ENCODE measurements around the gene SLC25A34. TPM values are rescaled to one million over a fixed set of nuclear protein-coding genes. Genes with fewer than 3 reads are reported as not detected.
"Not testable (repeated sequence)": the region's sequence is repeated elsewhere in the genome, so short reads cannot be mapped to it uniquely, and the experiment has no call there.

The SLC25A34 gene
- total RNA-seq: 1 to 10 TPM in 1 of 2 donors, under 1 TPM in 1; 0.23 to 1.9 TPM

GRCh38 chr1:15736038-15736891 is at the start of gene SLC25A34:
TSS of gene SLC25A34 (plus strand) at chr1:15736258. CDS start at chr1:15736486, 228 bp downstream.
- Mint-ChIP-seq H3K36me3 (no peaks in the 10 kb centered on the region), H3K27ac (peak within 1 kb of the TSS in 1 of 2 donors; percentile 26), H3K9me3 (no peaks in the 10 kb centered on the region)
- ATAC-seq (no peak), DNase-seq (ENCODE audit: low spot score in 2 of 2) (no peak)

- H3K27ac Mint-ChIP-seq: peak overlapping the region in 1 of 2 donors; percentile 28
- DNase-seq (ENCODE audit: low spot score in 2 of 2): no peak
- H3K9me3 Mint-ChIP-seq: no peaks in the 10 kb centered on the region
- ATAC-seq: no peak
- H3K36me3 Mint-ChIP-seq: peaks cover 0 to 16% of the 10 kb centered on the region in 2 donors
These were observed 48.6 kb upstream of the SLC25A34 start for GRCh38 chr1:15687446-15687845.

GRCh38 chr1:15690317-15690716 is 45.7 kb upstream of the SLC25A34 start:
- Mint-ChIP-seq H3K36me3 (peaks cover 0 to 22% of the 10 kb centered on the region in 2 donors), H3K27ac (no peak overlapping the region), H3K9me3 (no peaks in the 10 kb centered on the region)
- DNase-seq (ENCODE audit: low spot score in 2 of 2) (no peak), ATAC-seq (no peak)

- no peaks in the 10 kb centered on the region for H3K9me3 Mint-ChIP-seq
- H3K27ac Mint-ChIP-seq: peak overlapping the region in 1 of 2 donors; percentile 50
- no peak for DNase-seq (ENCODE audit: low spot score in 2 of 2)
- no peak for ATAC-seq
- peaks cover 0 to 22% of the 10 kb centered on the region in 2 donors for H3K36me3 Mint-ChIP-seq
These were observed 44.5 kb upstream of the SLC25A34 start for GRCh38 chr1:15691434-15692032.

GRCh38 chr1:15692121-15692682 is 43.9 kb upstream of the SLC25A34 start:
- Mint-ChIP-seq H3K9me3 (no peaks in the 10 kb centered on the region), H3K36me3 (peaks cover 0 to 22% of the 10 kb centered on the region in 2 donors), H3K27ac (peak overlapping the region; percentile 28 to 63)
- DNase-seq (ENCODE audit: low spot score in 2 of 2) (no peak), ATAC-seq (no peak)

GRCh38 chr1:15693371-15693770 is 42.7 kb upstream of the SLC25A34 start:
- H3K36me3 Mint-ChIP-seq: peaks cover 0 to 11% of the 10 kb centered on the region in 2 donors
- no peak for DNase-seq (ENCODE audit: low spot score in 2 of 2)
- peak overlapping the region in 1 of 2 donors; percentile 29 for H3K27ac Mint-ChIP-seq
- ATAC-seq: no peak
- H3K9me3 Mint-ChIP-seq: no peaks in the 10 kb centered on the region

GRCh38 chr1:15696956-15697521 is 39.0 kb upstream of the SLC25A34 start:
- ATAC-seq (peak; percentile 84 to 87), DNase-seq (ENCODE audit: low spot score in 2 of 2) (no peak)
- no peaks in the 10 kb centered on the region for H3K9me3 Mint-ChIP-seq
- H3K27ac Mint-ChIP-seq: peak overlapping the region; percentile 82 to 99
- peaks cover 0 to 12% of the 10 kb centered on the region in 2 donors for H3K36me3 Mint-ChIP-seq

GRCh38 chr1:15698201-15698600 is 37.9 kb upstream of the SLC25A34 start:
- Mint-ChIP-seq H3K36me3 (peaks cover 0 to 12% of the 10 kb centered on the region in 2 donors), H3K27ac (peak overlapping the region in 1 of 2 donors; percentile 63), H3K9me3 (no peaks in the 10 kb centered on the region)
- ATAC-seq (no peak), DNase-seq (ENCODE audit: low spot score in 2 of 2) (no peak)

- peaks cover 0 to 12% of the 10 kb centered on the region in 2 donors for H3K36me3 Mint-ChIP-seq
- ATAC-seq; H3K27ac Mint-ChIP-seq; DNase-seq (ENCODE audit: low spot score in 2 of 2); H3K9me3 Mint-ChIP-seq: not testable (repeated sequence)
These were observed 36.7 kb upstream of the SLC25A34 start for GRCh38 chr1:15699321-15699720.

- H3K36me3 Mint-ChIP-seq: peaks cover 0 to 8% of the 10 kb centered on the region in 2 donors
- H3K27ac Mint-ChIP-seq: peak overlapping the region in 1 of 2 donors; percentile 40
- DNase-seq (ENCODE audit: low spot score in 2 of 2) (no peak), ATAC-seq (no peak)
- H3K9me3 Mint-ChIP-seq: no peaks in the 10 kb centered on the region
These were observed 35.5 kb upstream of the SLC25A34 start for GRCh38 chr1:15700508-15700907.

- peaks cover 0 to 15% of the 10 kb centered on the region in 2 donors for H3K36me3 Mint-ChIP-seq
- no peaks in the 10 kb centered on the region for H3K9me3 Mint-ChIP-seq
- ATAC-seq: no peak
- DNase-seq (ENCODE audit: low spot score in 2 of 2): no peak
- H3K27ac Mint-ChIP-seq: no peak overlapping the region
These were observed 34.3 kb upstream of the SLC25A34 start for GRCh38 chr1:15701784-15702183.

GRCh38 chr1:15702722-15703550 is 33.1 kb upstream of the SLC25A34 start:
- Mint-ChIP-seq H3K9me3 (no peaks in the 10 kb centered on the region), H3K36me3 (peaks cover 0 to 17% of the 10 kb centered on the region in 2 donors), H3K27ac (peak overlapping the region in 1 of 2 donors; percentile 24)
- DNase-seq (ENCODE audit: low spot score in 2 of 2) (no peak), ATAC-seq (no peak)

GRCh38 chr1:15703562-15703961 is 32.5 kb upstream of the SLC25A34 start:
- no peak for DNase-seq (ENCODE audit: low spot score in 2 of 2)
- peaks cover 0 to 17% of the 10 kb centered on the region in 2 donors for H3K36me3 Mint-ChIP-seq
- ATAC-seq: no peak
- no peaks in the 10 kb centered on the region for H3K9me3 Mint-ChIP-seq
- peak overlapping the region in 1 of 2 donors; percentile 24 for H3K27ac Mint-ChIP-seq

GRCh38 chr1:15704526-15705183 is 31.4 kb upstream of the SLC25A34 start:
- DNase-seq (ENCODE audit: low spot score in 2 of 2) (no peak), ATAC-seq (no peak)
- Mint-ChIP-seq H3K9me3 (no peaks in the 10 kb centered on the region), H3K27ac (peak overlapping the region in 1 of 2 donors; percentile 50), H3K36me3 (peaks cover 0 to 11% of the 10 kb centered on the region in 2 donors)

- H3K36me3 Mint-ChIP-seq: peaks cover 0 to 11% of the 10 kb centered on the region in 2 donors
- ATAC-seq (no peak), DNase-seq (ENCODE audit: low spot score in 2 of 2) (no peak)
- H3K27ac Mint-ChIP-seq: peak overlapping the region; percentile 61 to 62
- H3K9me3 Mint-ChIP-seq: no peaks in the 10 kb centered on the region
These were observed 30.9 kb upstream of the SLC25A34 start for GRCh38 chr1:15705184-15705566.

- ATAC-seq: no peak
These were observed 29.3 kb upstream of the SLC25A34 start for GRCh38 chr1:15706751-15707150.

More at GRCh38 chr1:15706751-15707150, 29.3 kb upstream of the SLC25A34 start:
- Mint-ChIP-seq H3K36me3 (peaks cover 0 to 11% of the 10 kb centered on the region in 2 donors), H3K27ac (no peak overlapping the region), H3K9me3 (no peaks in the 10 kb centered on the region)
- DNase-seq (ENCODE audit: low spot score in 2 of 2): no peak

Data from activated naive CD4-positive, alpha-beta T cell treated with anti-CD3 and anti-CD28 coated beads, Interleukin-2, amount 50 U/mL, for 72 hours (primary cell).